HEK293 (cell line): ENCODE results near the gene ZMYM4.
"Not testable (repeated sequence)": the region's sequence is repeated elsewhere in the genome, so short reads cannot be mapped to it uniquely, and the experiment has no call there.

Experiments
- CTCF ChIA-PET: fragments of 350-600 bp; formaldehyde crosslinking; extraction: SDS; loops from one replicate; lab custom pipeline; 2021; ENCODE audit warnings: antibody characterized with exemption; lab: Yijun Ruan, JAX
- POLR2A ChIA-PET: fragments of 300-600 bp; formaldehyde crosslinking; extraction: SDS; loops from one replicate; lab custom pipeline; 2020; ENCODE audit warnings: antibody characterized with exemption, inconsistent platforms; lab: Yijun Ruan, JAX
- H3K27ac ChIP-seq: fragments of 200-500 bp; sonication (Bioruptor generic); 2 replicates; pipeline ENCODE4 v1.5.1; 2014; ENCODE audit warnings: low read depth, low read length, control low read depth, inconsistent platforms; ENCODE audit errors: extremely low read depth
- H3K36me3 ChIP-seq, 2 experiments: fragments of 200-500 bp in 1 of 2; sonication (Bioruptor generic) in 1 of 2; 1 replicate in 1 of 2; 2 replicates in 1 of 2; pipeline ENCODE4 v1.5.1; 2014 to 2017; ENCODE audit warnings: inconsistent platforms in 2 of 2, low read length in 2 of 2; ENCODE audit not compliant: control insufficient read depth in 2 of 2, insufficient read depth in 1 of 2
- H3K4me1 ChIP-seq: fragments of 200-500 bp; sonication (Bioruptor generic); 2 replicates; pipeline ENCODE4 v1.5.1; 2014; ENCODE audit warnings: mild to moderate bottlenecking, low read length, inconsistent platforms; ENCODE audit not compliant: control insufficient read depth, insufficient read depth
- H3K4me3 ChIP-seq: 2 replicates; pipeline ENCODE4 v1.5.1; 2011; ENCODE audit warnings: low read depth, mild to moderate bottlenecking, control low read depth, low read length, moderate library complexity
- H3K9me3 ChIP-seq: fragments of 200-500 bp; sonication (Bioruptor generic); 2 replicates; pipeline ENCODE4 v1.5.1; 2014; ENCODE audit warnings: low read depth, low read length, inconsistent platforms; ENCODE audit not compliant: control insufficient read depth, insufficient read depth
- HOXC10 ChIP-seq: sonication (generic); formaldehyde crosslinking; IDR thresholded peaks from 2 replicates; pipeline ENCODE4 v1.8.1; 2023; ENCODE audit warnings: mild to moderate bottlenecking, missing genetic modification reagents
- KLF17 ChIP-seq: fragments of 450-650 bp; formaldehyde crosslinking; IDR thresholded peaks from 2 replicates; pipeline ENCODE4 v1.5.1; 2016; ENCODE audit warnings: missing biosample characterization, missing genetic modification characterization
- MEIS1 ChIP-seq: sonication (generic); formaldehyde crosslinking; IDR thresholded peaks from 2 replicates; pipeline ENCODE4 v1.8.1; 2022; ENCODE audit warnings: missing genetic modification reagents, mild to moderate bottlenecking, borderline replicate concordance
- OSR2 ChIP-seq: fragments of 450-650 bp; formaldehyde crosslinking; IDR thresholded peaks from 2 replicates; pipeline ENCODE4 v1.5.1; 2016; ENCODE audit warnings: missing biosample characterization, missing genetic modification characterization
- REPIN1 ChIP-seq: fragments of 450-650 bp; formaldehyde crosslinking; IDR thresholded peaks from 2 replicates; pipeline ENCODE4 v1.5.1; 2017; ENCODE audit warnings: missing biosample characterization, missing genetic modification characterization, low read depth
- TCF7L2 ChIP-seq: IDR thresholded peaks from 2 replicates; pipeline ENCODE4 v1.6.1; 2011; ENCODE audit warnings: low read depth, mild to moderate bottlenecking, inconsistent platforms, low read length, moderate library complexity, borderline replicate concordance
- ZBTB11 ChIP-seq: fragments of 450-650 bp; formaldehyde crosslinking; conservative IDR thresholded peaks from 2 replicates; pipeline ENCODE4 v1.5.1; 2016; ENCODE audit warnings: low read depth, missing biosample characterization, missing genetic modification characterization
- ZNF10 ChIP-seq: fragments of 450-650 bp; formaldehyde crosslinking; IDR thresholded peaks from 2 replicates; pipeline ENCODE4 v1.5.1; 2017; ENCODE audit warnings: missing biosample characterization, missing genetic modification characterization
- ZNF175 ChIP-seq: fragments of 450-650 bp; formaldehyde crosslinking; IDR thresholded peaks from 2 replicates; pipeline ENCODE4 v1.5.1; 2016; ENCODE audit warnings: missing biosample characterization, missing genetic modification characterization
- ZNF184 ChIP-seq: fragments of 450-650 bp; IDR thresholded peaks from 2 replicates; pipeline ENCODE4 v1.5.1; 2018; ENCODE audit warnings: missing biosample characterization, mild to moderate bottlenecking, missing genetic modification characterization
- ZNF362 ChIP-seq: fragments of 450-650 bp; formaldehyde crosslinking; IDR thresholded peaks from 2 replicates; pipeline ENCODE4 v1.5.1; 2016; ENCODE audit warnings: missing biosample characterization, missing genetic modification characterization
- ZNF391 ChIP-seq: fragments of 450-650 bp; formaldehyde crosslinking; IDR thresholded peaks from 2 replicates; pipeline ENCODE4 v1.5.1; 2016; ENCODE audit warnings: low read depth, missing biosample characterization, missing genetic modification characterization, borderline replicate concordance
- ZNF548 ChIP-seq: fragments of 450-650 bp; formaldehyde crosslinking; IDR thresholded peaks from 2 replicates; pipeline ENCODE4 v1.5.1; 2016; ENCODE audit warnings: missing biosample characterization, missing genetic modification characterization
- ZNF561 ChIP-seq: fragments of 450-650 bp; IDR thresholded peaks from 2 replicates; pipeline ENCODE4 v1.5.1; 2018; ENCODE audit warnings: missing biosample characterization, missing genetic modification characterization, borderline replicate concordance
- ZNF580 ChIP-seq: fragments of 450-650 bp; formaldehyde crosslinking; IDR thresholded peaks from 2 replicates; pipeline ENCODE4 v1.5.1; 2016; ENCODE audit warnings: missing biosample characterization, missing genetic modification characterization
- ZNF623 ChIP-seq: fragments of 450-650 bp; formaldehyde crosslinking; IDR thresholded peaks from 2 replicates; pipeline ENCODE4 v1.5.1; 2016; ENCODE audit warnings: missing biosample characterization, missing genetic modification characterization
- ZNF624 ChIP-seq: fragments of 450-650 bp; formaldehyde crosslinking; IDR thresholded peaks from 2 replicates; pipeline ENCODE4 v1.5.1; 2017; ENCODE audit warnings: missing biosample characterization, missing genetic modification characterization
- ZNF645 ChIP-seq: fragments of 450-650 bp; formaldehyde crosslinking; IDR thresholded peaks from 2 replicates; pipeline ENCODE4; 2016; ENCODE audit warnings: missing biosample characterization, missing genetic modification characterization
- ZNF76 ChIP-seq: fragments of 450-650 bp; formaldehyde crosslinking; IDR thresholded peaks from 2 replicates; pipeline ENCODE4; 2016; ENCODE audit warnings: low read depth, missing biosample characterization, missing genetic modification characterization, borderline replicate concordance
- ZNF792 ChIP-seq: fragments of 450-650 bp; formaldehyde crosslinking; IDR thresholded peaks from 2 replicates; pipeline ENCODE4 v1.5.1; 2016; ENCODE audit warnings: missing biosample characterization, missing genetic modification characterization
- ZSCAN16 ChIP-seq: fragments of 450-650 bp; formaldehyde crosslinking; IDR thresholded peaks from 2 replicates; pipeline ENCODE4 v1.5.1; 2016; ENCODE audit warnings: missing biosample characterization, missing genetic modification characterization

ZMYM4 gene

GRCh38 chr1:35461966-35462651, 193.6 kb downstream of the ZMYM4 start:
- ChIA-PET POLR2A (no interaction called here), CTCF (no interaction called here)
- Histone ChIP-seq H3K36me3 (peaks cover 0 to 59% of the 10 kb centered on the region in 2 experiments; a peak in 1 of 3 replicates), H3K27ac (no peak overlapping the region), H3K4me1 (no peaks in the 10 kb centered on the region), H3K4me3 (no peak overlapping the region), H3K9me3 (no peaks in the 10 kb centered on the region)
- TF ChIP-seq HOXC10 (no peak), ZNF561 (tag by site-specific recombination) (no peak), ZNF548 (tag by site-specific recombination) (no peak), ZNF10 (tag by site-specific recombination) (no peak), ZSCAN16 (tag by site-specific recombination) (no peak), ZNF645 (no peak), MEIS1 (CRISPR knock-in tag) (no peak), ZNF362 (no peak), ZNF580 (tag by site-specific recombination) (no peak), ZNF184 (tag by site-specific recombination) (no peak), ZNF792 (tag by site-specific recombination) (no peak), OSR2 (tag by site-specific recombination) (no peak), ZBTB11 (tag by site-specific recombination) (no peak), REPIN1 (tag by site-specific recombination) (no peak), KLF17 (tag by site-specific recombination) (no peak), ZNF623 (no peak), ZNF76 (tag by site-specific recombination) (no peak), ZNF624 (tag by site-specific recombination) (no peak)

GRCh38 chr1:35463232-35463631, 194.7 kb downstream of the ZMYM4 start:
- CTCF ChIA-PET: no interaction called here
- no peaks in the 10 kb centered on the region for H3K9me3 ChIP-seq
- H3K4me3 ChIP-seq: no peak overlapping the region
- no peaks in the 10 kb centered on the region for H3K4me1 ChIP-seq
- no peak for TF ChIP-seq ZNF175 (tag by site-specific recombination)
- no peak for TF ChIP-seq TCF7L2
- no peak for TF ChIP-seq ZNF391 (tag by site-specific recombination)
- peaks cover 0 to 57% of the 10 kb centered on the region in 2 experiments; a peak in 1 of 3 replicates for H3K36me3 ChIP-seq
- POLR2A ChIA-PET: no interaction called here
- H3K27ac ChIP-seq: no peak overlapping the region

GRCh38 chr1:35463749-35464148, 195.2 kb downstream of the ZMYM4 start:
- H3K4me1 ChIP-seq, H3K4me3 ChIP-seq, H3K27ac ChIP-seq, POLR2A ChIA-PET, H3K9me3 ChIP-seq, CTCF ChIA-PET: not testable (repeated sequence)
- peaks cover 0 to 61% of the 10 kb centered on the region in 2 experiments; a peak in 1 of 3 replicates for H3K36me3 ChIP-seq
